ELR (cell line): ENCODE data around the gene UBIAD1.

Source experiments
- DNase-seq: peaks from one replicate; pipeline ENCODE4 v3.0.0-alpha.2; 2015; ENCODE audit warnings: low read depth

UBIAD1 gene

GRCh38 chr1:11272832-11273594 is at the start of gene UBIAD1:
Gene UBIAD1 (plus strand): TSS chr1:11273198. CDS start chr1:11273532, 334 bp downstream.
- DNase-seq: peak; percentile 85

- no peak for DNase-seq
Observed at GRCh38 chr1:11227106-11228077, 45.6 kb upstream of the UBIAD1 start.

- no peak for DNase-seq
Observed at GRCh38 chr1:11229203-11229602, 43.8 kb upstream of the UBIAD1 start.

- DNase-seq: no peak
Observed at GRCh38 chr1:11233208-11233607, 39.8 kb upstream of the UBIAD1 start.

GRCh38 chr1:11237356-11237755 is 35.6 kb upstream of the UBIAD1 start:
- no peak for DNase-seq

- DNase-seq: no peak
Observed at GRCh38 chr1:11238311-11238710, 34.7 kb upstream of the UBIAD1 start.

GRCh38 chr1:11245248-11245647 is 27.8 kb upstream of the UBIAD1 start:
- no peak for DNase-seq

GRCh38 chr1:11245904-11246719 is 26.9 kb upstream of the UBIAD1 start:
- DNase-seq: no peak

- no peak for DNase-seq
Observed at GRCh38 chr1:11248169-11248568, 24.8 kb upstream of the UBIAD1 start.

DNA sequence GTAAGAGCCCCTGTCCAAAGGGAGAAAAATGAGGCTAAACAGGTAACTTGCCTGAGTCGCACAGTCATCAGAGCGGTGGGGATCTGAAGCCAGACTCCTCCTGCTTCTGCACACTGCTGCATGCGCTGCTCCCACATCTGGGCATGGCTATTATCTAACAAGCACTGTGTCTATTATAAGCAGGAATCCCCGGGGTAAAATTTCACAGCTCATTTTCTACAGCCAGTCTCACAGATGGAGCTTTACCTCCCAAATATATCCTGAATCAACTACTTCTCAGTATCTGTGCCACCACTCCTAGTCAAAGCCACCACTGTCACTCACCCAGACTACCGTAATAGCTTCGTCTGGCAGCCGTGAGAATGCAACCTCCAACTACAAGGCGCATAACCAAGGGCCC is 20.5 kb upstream of the UBIAD1 start:
- no peak for DNase-seq

- no peak for DNase-seq
Observed at GRCh38 chr1:11253226-11253625, 19.8 kb upstream of the UBIAD1 start.

- DNase-seq: no peak
Observed at GRCh38 chr1:11256299-11256698, 16.7 kb upstream of the UBIAD1 start.

DNA sequence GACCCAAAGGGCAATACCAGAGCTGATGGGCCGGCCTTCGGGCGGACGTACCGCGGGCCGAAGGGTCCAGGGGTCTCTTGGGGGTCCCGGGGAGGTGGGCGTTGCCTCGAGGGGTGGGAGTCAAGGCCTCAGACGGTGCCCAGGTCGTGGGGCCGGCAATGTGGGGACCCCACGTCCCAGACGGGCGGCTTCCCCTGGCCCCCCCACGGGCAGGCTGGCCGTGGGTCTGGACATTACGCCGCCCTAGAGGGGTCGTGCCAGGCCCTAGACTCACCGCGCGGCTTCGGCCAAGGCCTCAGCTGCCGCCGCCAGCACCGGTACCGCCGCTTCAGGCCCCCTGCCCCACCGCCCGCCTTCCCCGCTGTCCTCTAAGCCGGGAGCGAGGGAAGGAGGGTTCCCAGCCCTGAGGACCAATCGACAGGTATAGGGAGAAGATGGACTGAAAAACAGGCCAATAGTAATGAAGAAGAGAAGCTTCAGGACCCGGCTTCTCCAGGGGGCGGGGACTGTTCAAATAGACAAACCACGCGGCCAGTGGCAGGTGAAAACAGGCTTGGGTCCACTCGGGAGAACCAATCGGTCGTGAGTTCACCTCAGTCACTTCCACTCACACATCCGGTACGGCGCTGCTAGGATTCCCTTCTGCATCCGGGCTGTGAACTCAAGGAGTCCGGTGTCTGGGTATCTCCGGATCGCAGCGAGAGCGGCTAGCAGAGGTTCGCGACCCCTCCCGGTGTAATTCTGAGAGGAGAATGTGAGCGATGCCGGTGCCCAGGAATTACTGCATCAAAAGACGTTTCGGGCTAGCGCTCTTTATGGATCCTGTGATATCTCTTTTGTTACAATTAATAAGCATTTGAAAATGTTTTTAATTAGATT is 10.6 kb upstream of the UBIAD1 start, which contains the start of gene MTOR:
MTOR (minus strand) TSS at position 381 of the 879 bp plus-strand sequence. CDS start 3,142 bp downstream, outside the sequence.
- DNase-seq: peak; percentile 100

- DNase-seq: no peak
Observed at GRCh38 chr1:11266268-11267074, 6.5 kb upstream of the UBIAD1 start.

- DNase-seq: peak; percentile 81
Observed at GRCh38 chr1:11267350-11268337, 5.4 kb upstream of the UBIAD1 start.

GRCh38 chr1:11272544-11272831 is 510 bp upstream of the UBIAD1 start:
- DNase-seq: no peak

GRCh38 chr1:11273595-11274234 is 717 bp downstream of the UBIAD1 start:
- DNase-seq: peak; percentile 36

DNA sequence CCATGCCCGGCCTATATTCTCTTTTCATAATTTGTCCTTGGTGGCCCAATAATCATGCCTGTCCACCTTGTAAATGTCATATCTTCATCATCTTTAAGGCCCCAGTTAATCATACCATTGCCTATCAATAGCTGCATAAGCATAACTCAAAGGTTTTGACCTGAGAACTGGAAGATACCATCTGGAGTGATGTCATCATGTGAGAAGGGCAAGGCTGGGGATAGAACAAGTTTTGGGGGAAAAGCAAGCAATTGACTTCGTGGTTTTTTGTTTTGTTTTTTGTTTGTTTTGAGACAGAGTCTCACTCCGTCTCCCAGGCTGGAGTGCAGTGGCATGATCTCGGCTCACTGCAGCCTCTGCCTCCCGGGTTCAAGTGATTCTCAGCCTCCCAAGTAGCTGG is 6.2 kb downstream of the UBIAD1 start:
- no peak for DNase-seq

GRCh38 chr1:11279630-11280029 is 6.6 kb downstream of the UBIAD1 start:
- DNase-seq: no peak
